DMS53 treated with DMSO at 0.1 percent for 48 hours (cell line): ENCODE results near the gene CBLB.

ENCODE experiments used
- DNase-seq: peaks from one replicate; lab custom pipeline; 2025; ENCODE audit not compliant: unreplicated experiment; lab: John Stamatoyannopoulos, UW

The CBLB gene

GRCh38 chr3:105876780-105877327 is 8.0 kb upstream of the CBLB start:
- DNase-seq, result no peak

DNA sequence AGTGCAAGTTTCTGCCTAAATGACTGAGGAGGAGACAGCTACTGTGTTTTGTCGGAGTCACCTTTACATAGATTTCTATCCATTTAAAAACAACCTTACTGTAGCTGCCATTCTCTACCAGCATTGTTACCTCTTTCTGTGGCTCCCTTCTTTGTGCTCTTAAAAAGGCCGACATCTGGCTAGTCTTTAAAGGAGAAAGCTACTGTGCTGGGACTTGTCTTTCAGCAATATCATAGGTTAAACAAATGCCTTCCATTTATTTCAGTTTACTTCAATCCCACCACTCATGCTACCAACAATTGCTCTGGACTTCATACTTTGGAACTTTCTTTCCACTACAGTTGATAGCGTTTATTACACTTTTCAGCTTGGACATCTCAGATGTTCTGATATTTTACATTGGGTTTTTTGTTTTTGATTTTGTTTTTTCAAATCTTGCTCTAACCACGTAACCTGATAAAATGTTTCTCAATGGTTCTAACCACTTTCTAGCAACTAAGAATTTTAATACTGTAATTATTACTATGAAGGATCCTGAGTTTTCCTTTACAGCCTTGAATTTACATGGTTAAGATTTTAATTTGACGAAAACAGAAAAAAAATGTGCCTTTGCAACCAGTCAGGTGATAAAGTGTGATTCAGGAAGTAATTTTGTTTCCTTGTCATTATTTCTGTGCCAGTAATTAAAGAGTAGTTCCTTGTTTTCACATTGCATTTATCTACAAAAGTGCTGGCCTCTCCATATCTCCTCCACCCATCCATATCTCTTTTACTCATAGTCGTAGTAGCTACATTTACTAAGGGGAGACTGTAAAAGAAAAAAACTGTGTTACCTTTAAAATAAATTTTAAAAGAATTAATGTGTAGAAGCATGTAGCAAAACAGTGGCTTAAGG is 1.3 kb upstream of the CBLB start:
- DNase-seq, result no peak

- DNase-seq, result peak; percentile 45
Measured at GRCh38 chr3:105869531-105869833, 670 bp upstream of the CBLB start.

DNA sequence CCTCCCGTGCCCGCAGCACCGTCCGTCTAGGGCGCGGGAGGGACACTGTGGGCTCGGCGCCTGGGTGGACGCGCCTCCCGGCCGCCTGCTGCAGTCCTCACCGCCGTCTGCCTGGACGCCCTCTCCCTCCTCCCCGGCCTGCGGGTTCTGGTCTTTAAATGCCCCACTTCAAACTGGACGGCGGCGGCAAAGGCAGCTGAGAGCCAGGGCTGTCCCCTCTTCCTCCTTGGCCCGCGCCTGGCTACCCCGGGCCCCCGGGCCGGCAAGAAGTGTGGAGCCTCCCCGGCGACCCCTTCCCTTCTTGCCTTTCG is 426 bp downstream of the CBLB start:
- DNase-seq, result peak; percentile 18

GRCh38 chr3:105867712-105868430 is 941 bp downstream of the CBLB start:
- DNase-seq, result peak; percentile 22

DNA sequence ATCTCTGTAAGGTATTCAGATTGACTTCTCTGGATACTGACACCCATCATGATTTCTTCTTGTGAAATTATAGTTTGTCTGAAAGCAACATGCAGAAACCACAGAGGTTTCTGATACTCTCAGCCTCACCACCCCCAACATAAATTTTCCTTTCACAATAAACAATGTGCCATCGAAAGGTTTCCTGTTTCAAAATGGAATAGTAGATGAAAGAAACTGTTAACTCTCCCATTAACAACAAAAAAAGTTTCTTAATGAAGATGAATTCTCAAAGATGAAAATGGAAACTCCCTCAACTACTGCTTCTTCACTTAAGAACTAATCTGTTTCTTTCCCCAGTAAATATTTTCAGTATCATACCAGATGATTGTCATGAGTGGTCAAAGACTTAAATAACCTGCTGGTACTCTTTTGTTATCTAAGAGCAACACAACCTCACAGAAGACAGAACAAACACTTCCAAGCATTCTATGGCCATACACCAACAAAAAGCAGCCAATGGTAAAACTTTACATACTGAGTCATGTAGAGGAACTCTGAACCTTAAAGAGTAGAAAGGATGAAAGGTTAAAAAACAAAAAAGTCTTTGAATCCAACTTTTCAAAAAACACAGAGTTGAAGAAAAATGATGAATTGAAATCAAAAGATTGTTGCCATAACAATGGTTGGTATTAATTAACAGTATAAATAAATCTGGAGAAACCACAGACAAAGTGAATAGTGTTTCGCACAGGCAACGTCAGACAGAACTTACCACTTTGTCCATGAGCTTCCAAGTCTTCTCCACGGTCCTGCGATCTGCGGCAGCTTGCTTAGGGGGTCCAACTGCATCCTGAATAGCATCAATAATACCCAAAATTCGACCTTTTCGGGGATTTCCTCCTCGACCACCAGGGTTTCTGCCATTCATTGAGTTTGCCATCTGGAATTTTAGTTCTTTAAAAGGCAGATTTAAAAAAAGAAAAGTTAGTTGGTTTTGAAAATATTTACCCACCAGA is 1.9 kb downstream of the CBLB start:
- no peak for DNase-seq

DNA sequence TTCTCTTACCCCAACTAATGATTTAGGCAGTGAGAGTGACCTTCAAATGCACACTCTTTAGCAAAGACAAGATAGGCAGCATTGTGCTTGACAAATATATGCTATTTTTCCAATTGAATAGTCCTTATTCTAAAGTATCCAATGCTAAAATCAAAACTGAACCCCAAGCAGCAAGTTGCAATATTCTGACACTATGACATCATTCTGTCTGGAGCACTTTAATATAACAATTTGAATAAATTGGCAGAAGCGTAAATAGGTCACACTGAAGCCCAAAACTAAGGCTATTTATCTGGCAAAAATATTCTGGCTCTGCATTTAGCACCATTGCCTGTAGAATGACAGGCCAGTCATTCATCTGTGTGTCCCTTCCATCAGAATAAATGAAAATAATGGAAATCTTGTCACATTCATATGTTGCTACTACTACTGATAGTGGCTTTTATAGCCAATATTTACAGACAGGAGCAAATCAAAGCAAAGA is 2.9 kb downstream of the CBLB start:
- no peak for DNase-seq

DNA sequence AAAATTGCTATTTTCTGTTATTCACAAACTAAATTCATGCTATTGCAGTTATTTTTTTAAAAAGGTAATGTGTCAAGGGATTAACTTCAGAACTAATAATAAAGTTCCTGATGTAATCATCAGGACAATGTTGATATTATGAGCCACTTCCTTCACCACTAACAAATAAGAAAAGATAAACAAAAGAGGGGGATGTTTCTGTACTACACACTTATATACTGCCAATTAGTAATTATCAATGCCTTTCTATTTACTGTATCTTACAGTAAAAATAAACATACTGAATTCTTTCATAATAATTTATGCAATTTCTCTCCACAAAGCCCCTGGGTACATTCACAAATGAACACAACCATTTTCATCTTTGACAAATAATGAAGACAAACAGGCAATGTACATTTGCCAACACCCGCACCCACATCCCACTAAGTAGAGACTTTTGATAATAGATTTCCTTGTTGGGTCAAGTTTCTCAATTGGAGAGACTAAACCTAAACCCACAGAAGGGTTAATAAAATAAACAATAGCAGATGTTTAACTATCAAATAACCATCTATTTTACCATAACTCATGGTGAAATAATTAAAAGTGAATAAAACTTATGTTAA is 3.7 kb downstream of the CBLB start:
- DNase-seq, result no peak

GRCh38 chr3:105864212-105864611 is 4.6 kb downstream of the CBLB start:
- DNase-seq, result no peak

DNA sequence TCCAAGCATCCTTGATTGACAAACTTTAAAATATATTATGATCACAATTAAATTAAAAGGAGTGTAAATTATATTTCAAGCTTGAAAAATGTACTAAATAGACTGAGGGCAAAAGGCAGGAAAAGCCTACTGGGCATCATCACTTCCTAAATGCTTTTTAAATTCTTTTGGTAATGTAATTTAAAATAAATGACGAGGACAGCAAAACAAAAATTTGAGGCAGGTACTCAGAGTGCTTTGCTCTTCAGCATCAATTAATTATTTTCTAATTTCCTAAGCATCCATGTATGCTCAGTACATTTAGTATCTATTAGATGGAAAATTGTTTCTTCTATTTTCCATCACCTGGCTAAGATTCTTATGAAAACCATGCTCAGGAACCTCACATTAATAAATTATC is 5.2 kb downstream of the CBLB start:
- no peak for DNase-seq

DNA sequence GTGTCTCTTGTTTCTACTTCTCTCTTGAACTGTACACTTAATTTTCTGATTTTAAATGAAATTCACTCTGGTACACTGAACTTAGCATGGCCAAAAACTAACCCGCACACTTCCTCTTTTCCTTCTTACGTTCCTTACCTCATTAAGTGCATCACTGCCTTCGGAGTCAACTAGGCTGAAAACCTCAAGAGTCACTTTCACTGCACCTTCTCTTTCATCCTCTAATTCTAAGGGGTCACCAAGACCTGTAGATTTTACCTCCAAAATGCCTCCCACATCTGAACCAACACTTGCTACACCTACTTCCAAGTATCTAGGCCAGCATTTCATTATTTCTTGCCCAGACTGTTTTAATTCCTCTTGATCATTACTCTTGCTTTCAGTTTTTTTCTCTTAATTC is 6.6 kb downstream of the CBLB start:
- no peak for DNase-seq

DNA sequence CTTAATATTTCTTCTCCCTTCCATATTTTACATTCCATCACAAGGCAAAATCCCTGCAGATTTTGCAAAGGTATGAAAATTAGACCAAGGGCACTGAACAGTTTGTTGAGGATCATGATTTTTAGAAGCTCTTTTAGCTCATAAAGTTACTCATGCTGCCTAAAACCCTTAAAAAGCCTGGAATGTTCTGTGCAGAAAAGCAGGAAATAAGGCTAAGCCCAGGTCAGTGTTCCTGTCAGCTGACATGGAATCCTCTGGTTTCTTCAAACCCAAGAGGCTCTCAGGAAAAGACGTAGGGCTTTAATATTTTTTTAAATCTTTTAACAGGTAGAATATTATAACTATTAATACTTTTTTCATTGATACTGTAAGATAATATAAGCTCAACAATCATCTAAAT is 8.2 kb downstream of the CBLB start:
- DNase-seq, result no peak

- DNase-seq, result no peak
Measured at GRCh38 chr3:105858017-105858416, 10.8 kb downstream of the CBLB start.

DNA sequence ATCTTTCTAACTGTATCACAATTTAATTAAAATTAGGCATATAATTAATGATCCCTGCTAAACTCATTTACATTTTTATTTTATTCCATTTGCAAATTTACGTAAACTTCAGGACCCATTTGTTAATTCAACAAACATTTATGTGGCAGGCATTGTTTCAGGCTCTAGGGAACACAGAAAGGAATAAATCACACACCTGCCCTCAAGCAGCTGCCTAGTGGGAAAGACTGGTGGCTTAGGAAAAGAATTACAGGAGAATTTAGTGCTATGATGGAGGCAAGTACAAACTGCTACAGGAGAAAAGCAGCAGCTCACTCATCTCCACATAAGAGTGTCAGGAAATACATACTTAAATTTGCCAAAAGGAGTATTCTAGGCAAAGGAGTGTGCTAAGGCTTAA is 11.2 kb downstream of the CBLB start:
- no peak for DNase-seq

- no peak for DNase-seq
Measured at GRCh38 chr3:105856605-105857004, 12.2 kb downstream of the CBLB start.

DNA sequence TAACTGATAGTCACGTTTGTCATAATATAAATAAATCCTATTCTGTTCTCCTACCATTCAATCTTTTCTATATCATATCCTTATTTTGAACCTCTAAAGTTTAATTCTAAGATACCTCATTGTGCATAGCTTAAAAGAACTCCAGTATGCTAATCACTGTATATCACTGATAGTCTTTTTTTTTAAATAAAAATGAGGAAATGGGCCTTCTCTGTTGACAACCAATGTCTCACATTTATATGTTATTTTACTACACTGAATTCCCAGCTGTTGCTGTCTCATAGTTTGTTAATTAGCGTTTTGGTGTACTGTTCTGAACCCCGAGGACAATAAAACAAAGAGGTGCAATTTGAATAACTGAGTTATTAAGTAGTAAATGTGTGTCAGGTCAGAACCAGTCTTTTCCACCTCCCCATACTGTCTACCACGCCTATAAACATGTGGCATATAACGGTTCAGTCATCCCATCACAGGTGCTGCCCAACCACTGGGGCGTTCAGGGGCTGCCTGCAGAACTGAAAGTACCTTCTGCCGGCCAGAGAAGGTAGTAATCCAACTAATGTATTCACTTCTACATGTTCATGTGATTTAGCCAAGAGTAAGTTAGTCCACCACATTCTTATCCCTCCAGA is 14.9 kb downstream of the CBLB start:
- DNase-seq, result no peak

DNA sequence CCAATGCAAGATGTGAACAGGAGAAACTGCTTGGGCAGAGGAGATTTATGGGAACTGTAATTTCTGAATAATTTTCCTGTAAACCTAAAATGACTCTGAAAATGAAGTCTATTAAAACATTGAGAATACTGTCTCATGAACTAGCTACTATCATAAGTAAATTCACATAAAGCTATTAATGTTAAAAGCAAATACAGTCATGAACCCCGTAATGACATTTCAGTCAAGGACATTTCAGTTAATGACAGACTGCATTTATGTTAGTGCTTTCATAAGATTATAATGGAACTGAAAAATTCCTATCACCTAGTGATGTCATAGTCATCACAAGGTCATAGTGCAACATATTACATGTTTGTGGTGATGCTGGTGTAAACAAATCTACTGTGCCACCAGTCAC is 17.2 kb downstream of the CBLB start:
- DNase-seq, result no peak

- DNase-seq, result no peak
Measured at GRCh38 chr3:105851176-105851575, 17.6 kb downstream of the CBLB start.

DNA sequence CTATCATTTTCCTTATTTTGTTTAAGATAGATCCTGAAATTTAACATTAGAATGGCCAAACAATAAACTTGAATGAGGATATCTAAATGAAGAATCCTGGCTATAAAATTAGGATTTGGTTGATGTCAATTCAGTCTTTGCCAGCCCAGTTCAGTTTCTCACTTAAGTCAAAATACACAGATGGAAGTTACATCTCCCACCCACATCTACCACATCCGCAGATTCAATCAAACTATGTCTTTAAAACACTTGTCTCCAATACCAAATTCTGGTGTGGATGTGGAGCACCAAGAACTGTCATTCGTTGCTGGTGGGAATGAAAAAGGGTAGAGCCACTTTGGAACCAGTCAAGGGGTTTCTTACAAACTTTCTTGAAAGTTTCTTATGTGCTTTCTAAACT is 18.2 kb downstream of the CBLB start:
- no peak for DNase-seq

GRCh38 chr3:105848821-105849220 is 20.0 kb downstream of the CBLB start:
- DNase-seq, result no peak
